HEK293 (cell line): ENCODE measurements around the gene C21orf58.
A peak's percentile ranks its signal among the peaks of the same experiment; 100 is the strongest.
"Not testable (repeated sequence)": the region's sequence is repeated elsewhere in the genome, so short reads cannot be mapped to it uniquely, and the experiment has no call there.

Source experiments
- CTCF ChIA-PET: fragments of 350-600 bp; formaldehyde crosslinking; extraction: SDS; loops from one replicate; lab custom pipeline; 2021; ENCODE audit warnings: antibody characterized with exemption; lab: Yijun Ruan, JAX
- POLR2A ChIA-PET: fragments of 300-600 bp; formaldehyde crosslinking; extraction: SDS; loops from one replicate; lab custom pipeline; 2020; ENCODE audit warnings: antibody characterized with exemption, inconsistent platforms; lab: Yijun Ruan, JAX
- H3K27ac ChIP-seq: fragments of 200-500 bp; sonication (Bioruptor generic); 2 replicates; pipeline ENCODE4 v1.5.1; 2014; ENCODE audit warnings: low read depth, low read length, control low read depth, inconsistent platforms; ENCODE audit errors: extremely low read depth
- H3K36me3 ChIP-seq, 2 experiments: fragments of 200-500 bp in 1 of 2; sonication (Bioruptor generic) in 1 of 2; 1 replicate in 1 of 2; 2 replicates in 1 of 2; pipeline ENCODE4 v1.5.1; 2014 to 2017; ENCODE audit warnings: inconsistent platforms in 2 of 2, low read length in 2 of 2; ENCODE audit not compliant: control insufficient read depth in 2 of 2, insufficient read depth in 1 of 2
- H3K4me1 ChIP-seq: fragments of 200-500 bp; sonication (Bioruptor generic); 2 replicates; pipeline ENCODE4 v1.5.1; 2014; ENCODE audit warnings: mild to moderate bottlenecking, low read length, inconsistent platforms; ENCODE audit not compliant: control insufficient read depth, insufficient read depth
- H3K4me3 ChIP-seq: 2 replicates; pipeline ENCODE4 v1.5.1; 2011; ENCODE audit warnings: low read depth, mild to moderate bottlenecking, control low read depth, low read length, moderate library complexity
- H3K9me3 ChIP-seq: fragments of 200-500 bp; sonication (Bioruptor generic); 2 replicates; pipeline ENCODE4 v1.5.1; 2014; ENCODE audit warnings: low read depth, low read length, inconsistent platforms; ENCODE audit not compliant: control insufficient read depth, insufficient read depth
- GLIS1 ChIP-seq: fragments of 450-650 bp; formaldehyde crosslinking; IDR thresholded peaks from 2 replicates; pipeline ENCODE4 v1.5.1; 2016; ENCODE audit warnings: missing biosample characterization, missing genetic modification characterization
- ZBTB26 ChIP-seq: fragments of 450-650 bp; formaldehyde crosslinking; optimal IDR thresholded peaks from 2 replicates; pipeline ENCODE3; 2016; ENCODE audit warnings: missing biosample characterization, mild to moderate bottlenecking, missing genetic modification characterization
- ZBTB48 ChIP-seq: fragments of 450-650 bp; formaldehyde crosslinking; IDR thresholded peaks from 2 replicates; pipeline ENCODE4 v1.5.1; 2016; ENCODE audit warnings: missing biosample characterization, missing genetic modification characterization
- ZBTB8A ChIP-seq: fragments of 450-650 bp; formaldehyde crosslinking; IDR thresholded peaks from 2 replicates; pipeline ENCODE4 v1.5.1; 2016; ENCODE audit warnings: missing biosample characterization, missing genetic modification characterization
- ZNF121 ChIP-seq: fragments of 450-650 bp; formaldehyde crosslinking; IDR thresholded peaks from 2 replicates; pipeline ENCODE4 v1.5.1; 2016; ENCODE audit warnings: missing biosample characterization, missing genetic modification characterization
- ZNF202 ChIP-seq: fragments of 450-650 bp; formaldehyde crosslinking; IDR thresholded peaks from 2 replicates; pipeline ENCODE4 v1.5.1; 2016; ENCODE audit warnings: missing biosample characterization, missing genetic modification characterization, borderline replicate concordance
- ZNF239 ChIP-seq: fragments of 450-650 bp; formaldehyde crosslinking; IDR thresholded peaks from 2 replicates; pipeline ENCODE4 v1.5.1; 2016; ENCODE audit warnings: missing biosample characterization, missing genetic modification characterization
- ZNF324 ChIP-seq: fragments of 450-650 bp; formaldehyde crosslinking; IDR thresholded peaks from 2 replicates; pipeline ENCODE4 v1.5.1; 2016; ENCODE audit warnings: missing biosample characterization, missing genetic modification characterization
- ZNF394 ChIP-seq: fragments of 450-650 bp; formaldehyde crosslinking; IDR thresholded peaks from 2 replicates; pipeline ENCODE4 v1.5.1; 2016; ENCODE audit warnings: missing biosample characterization, missing genetic modification characterization, mild to moderate bottlenecking, moderate library complexity, borderline replicate concordance
- ZNF514 ChIP-seq: fragments of 450-650 bp; formaldehyde crosslinking; IDR thresholded peaks from 2 replicates; pipeline ENCODE4 v1.5.1; 2016; ENCODE audit warnings: missing biosample characterization, missing genetic modification characterization
- ZNF555 ChIP-seq: fragments of 450-650 bp; formaldehyde crosslinking; conservative IDR thresholded peaks from 2 replicates; pipeline ENCODE4 v1.5.1; 2017; ENCODE audit warnings: missing biosample characterization, mild to moderate bottlenecking, missing genetic modification characterization, inconsistent platforms
- ZNF558 ChIP-seq: fragments of 450-650 bp; formaldehyde crosslinking; IDR thresholded peaks from 2 replicates; pipeline ENCODE4 v1.5.1; 2016; ENCODE audit warnings: missing biosample characterization, missing genetic modification characterization
- ZNF623 ChIP-seq: fragments of 450-650 bp; formaldehyde crosslinking; IDR thresholded peaks from 2 replicates; pipeline ENCODE4 v1.5.1; 2016; ENCODE audit warnings: missing biosample characterization, missing genetic modification characterization
- ZNF692 ChIP-seq: fragments of 450-650 bp; formaldehyde crosslinking; IDR thresholded peaks from 2 replicates; pipeline ENCODE4 v1.5.1; 2016; ENCODE audit warnings: missing biosample characterization, missing genetic modification characterization
- ZNF830 ChIP-seq: fragments of 450-650 bp; IDR thresholded peaks from 2 replicates; pipeline ENCODE4 v1.5.0; 2018; ENCODE audit warnings: missing biosample characterization, missing genetic modification characterization, low read depth, mild to moderate bottlenecking, moderate library complexity
- ZSCAN30 ChIP-seq: fragments of 450-650 bp; IDR thresholded peaks from 2 replicates; pipeline ENCODE4 v1.5.1; 2018; ENCODE audit warnings: missing biosample characterization, mild to moderate bottlenecking, missing genetic modification characterization, moderate library complexity
- ZSCAN4 ChIP-seq: fragments of 450-650 bp; formaldehyde crosslinking; IDR thresholded peaks from 2 replicates; pipeline ENCODE4 v1.5.1; 2017; ENCODE audit warnings: missing biosample characterization, missing genetic modification characterization

C21orf58 gene

GRCh38 chr21:46372947-46373346 lies 49.3 kb upstream of the C21orf58 start:
- CTCF ChIA-PET, result interaction anchor here (0.6 kb wide), 1 partner anchor 145 kb away, joined by 3 read pairs; no protein-coding TSS in a partner anchor
- POLR2A ChIA-PET, result not testable (repeated sequence)
- H3K36me3 ChIP-seq, result peaks cover 8 to 64% of the 10 kb centered on the region in 2 experiments; a peak in 2 of 3 replicates

GRCh38 chr21:46372014-46372485 lies 48.4 kb upstream of the C21orf58 start:
- ChIA-PET POLR2A (no interaction called here), CTCF (no interaction called here)
- H3K27ac ChIP-seq, result no peak overlapping the region
- no peak overlapping the region for H3K4me3 ChIP-seq
- TF ChIP-seq ZSCAN4 (tag by site-specific recombination) (peak; percentile 77; the same call in 1 of the 2 replicates), ZSCAN30 (tag by site-specific recombination) (no peak), ZBTB48 (no peak; the same call in 1 of the 2 replicates), ZNF394 (no peak), ZBTB26 (tag by site-specific recombination) (peak; percentile 25), ZNF623 (no peak), ZNF202 (no peak), ZNF558 (tag by site-specific recombination) (no peak), ZNF121 (no peak), ZNF692 (tag by site-specific recombination) (no peak), ZNF324 (tag by site-specific recombination) (no peak), ZNF830 (tag by site-specific recombination) (no peak), ZNF239 (tag by site-specific recombination) (no peak)
- H3K36me3 ChIP-seq, result peaks cover 16 to 67% of the 10 kb centered on the region in 2 experiments; a peak in 2 of 3 replicates
- no peaks in the 10 kb centered on the region for H3K4me1 ChIP-seq
- H3K9me3 ChIP-seq, result no peaks in the 10 kb centered on the region

More at GRCh38 chr21:46372947-46373346, 49.3 kb upstream of the C21orf58 start:
- not testable (repeated sequence) for H3K9me3 ChIP-seq, H3K27ac ChIP-seq, H3K4me3 ChIP-seq, H3K4me1 ChIP-seq
- peak; percentile 100 for TF ChIP-seq ZNF121

- Histone ChIP-seq H3K36me3 (peaks cover 16 to 68% of the 10 kb centered on the region in 2 experiments; a peak in 2 of 3 replicates), H3K4me1 (no peaks in the 10 kb centered on the region), H3K4me3 (no peak overlapping the region), H3K9me3 (no peaks in the 10 kb centered on the region)
- POLR2A ChIA-PET, result no interaction called here
- CTCF ChIA-PET, result no interaction called here
- TF ChIP-seq ZNF555 (tag by site-specific recombination) (no peak), GLIS1 (peak; percentile 83), ZSCAN30 (tag by site-specific recombination) (no peak), ZNF514 (tag by site-specific recombination) (no peak), ZBTB8A (tag by site-specific recombination) (0 out of 2 replicates have a peak, but pooled peaks have one; percentile 16)
- TF ChIP-seq, all 188 proteins: peak for 2
- H3K27ac ChIP-seq, result no peak overlapping the region
These were observed 47.7 kb upstream of the C21orf58 start for GRCh38 chr21:46371204-46372013.
